HepG2 (cell line): ENCODE data around the gene KLHL21.

Experiments used
- DPF2 ChIP-seq: sonication (generic); formaldehyde crosslinking; IDR thresholded peaks from 2 replicates; pipeline ENCODE4 v1.4.0; 2020; ENCODE audit warnings: mild to moderate bottlenecking, low read depth, missing genetic modification reagents, borderline replicate concordance
- EZH2 ChIP-seq: conservative IDR thresholded peaks from 2 replicates; pipeline ENCODE4 v1.6.1; 2012; ENCODE audit warnings: mild to moderate bottlenecking, low read depth, low read length, moderate library complexity
- ZBTB33 ChIP-seq: sonication (generic); formaldehyde crosslinking; IDR thresholded peaks from 2 replicates; pipeline ENCODE4 v1.4.0; 2020; ENCODE audit warnings: missing genetic modification reagents
- ZNF737 ChIP-seq: sonication (generic); formaldehyde crosslinking; IDR thresholded peaks from 2 replicates; pipeline ENCODE4 v1.5.0; 2020; ENCODE audit warnings: missing genetic modification reagents, mild to moderate bottlenecking, borderline replicate concordance
- ZNF768 ChIP-seq: sonication (generic); formaldehyde crosslinking; IDR thresholded peaks from 2 replicates; pipeline ENCODE4 v1.4.0; 2020; ENCODE audit warnings: missing genetic modification reagents
- ZNF816 ChIP-seq: sonication (generic); formaldehyde crosslinking; IDR thresholded peaks from 2 replicates; pipeline ENCODE4 v1.8.0; 2022; ENCODE audit warnings: missing genetic modification reagents, mild to moderate bottlenecking, borderline replicate concordance

GRCh38 chr1:6579374-6580118 is 23.1 kb downstream of the KLHL21 start, which contains the start of gene ZBTB48:
- no peak for TF ChIP-seq ZNF737 (CRISPR knock-in tag)
- TF ChIP-seq ZNF816 (CRISPR knock-in tag): no peak; the same call in 1 of the 2 replicates
- TF ChIP-seq ZBTB33 (CRISPR knock-in tag): no peak
- TF ChIP-seq DPF2: no peak
- no peak for TF ChIP-seq EZH2
- TF ChIP-seq ZNF768 (CRISPR knock-in tag): no peak
